NCI-H146 treated with DMSO at 0.1 percent for 48 hours (cell line): ENCODE measurements around the gene RNF145.
A peak's percentile ranks its signal among the peaks of the same experiment; 100 is the strongest.

Source experiments
- DNase-seq: peaks from one replicate; lab custom pipeline; 2025; ENCODE audit not compliant: unreplicated experiment; lab: John Stamatoyannopoulos, UW

RNF145 gene

GRCh38 chr5:159218595-159219023 is 9.3 kb upstream of the RNF145 start:
- DNase-seq, result no peak

- DNase-seq, result no peak
These were observed 7.9 kb upstream of the RNF145 start for GRCh38 chr5:159217236-159217635.

- DNase-seq, result no peak
These were observed 7.1 kb upstream of the RNF145 start for GRCh38 chr5:159216454-159216853.

GRCh38 chr5:159215886-159216285 is 6.5 kb upstream of the RNF145 start:
- DNase-seq, result no peak

- DNase-seq, result no peak
These were observed 5.3 kb upstream of the RNF145 start for GRCh38 chr5:159214486-159215271.

- no peak for DNase-seq
These were observed 3.5 kb upstream of the RNF145 start for GRCh38 chr5:159212657-159213462.

- DNase-seq, result no peak
These were observed 2.4 kb upstream of the RNF145 start for GRCh38 chr5:159211729-159212174.

- no peak for DNase-seq
These were observed 1.5 kb upstream of the RNF145 start for GRCh38 chr5:159210846-159211245.

- DNase-seq, result no peak
These were observed 883 bp upstream of the RNF145 start for GRCh38 chr5:159210210-159210661.

GRCh38 chr5:159208514-159209437 is 577 bp downstream of the RNF145 start:
- no peak for DNase-seq

GRCh38 chr5:159207686-159208513 is 1.5 kb downstream of the RNF145 start:
- peak; percentile 40 for DNase-seq

GRCh38 chr5:159207222-159207685 is 2.1 kb downstream of the RNF145 start:
- DNase-seq, result no peak

GRCh38 chr5:159206818-159207217 is 2.5 kb downstream of the RNF145 start:
- no peak for DNase-seq

GRCh38 chr5:159206368-159206767 is 3.0 kb downstream of the RNF145 start:
- no peak for DNase-seq

- DNase-seq, result no peak
These were observed 6.0 kb downstream of the RNF145 start for GRCh38 chr5:159203351-159203750.

- DNase-seq, result no peak
These were observed 7.2 kb downstream of the RNF145 start for GRCh38 chr5:159202151-159202550.

GRCh38 chr5:159199780-159200179 is 9.6 kb downstream of the RNF145 start:
- no peak for DNase-seq

- DNase-seq, result no peak
These were observed 10.1 kb downstream of the RNF145 start for GRCh38 chr5:159199225-159199624.

- no peak for DNase-seq
These were observed 11.0 kb downstream of the RNF145 start for GRCh38 chr5:159198063-159199036.
